Thoracic aorta (tissue), 2 donors: Measurements from ENCODE around the gene MRPS34. TPM values are rescaled to one million over a fixed set of nuclear protein-coding genes. Genes with fewer than 3 reads are reported as not detected.

Experiments used
- ATAC-seq: fragments of 150-250 bp; one replicate; pipeline ENCODE4 v1.8.0; 2017; ENCODE audit warnings: low read depth; ENCODE audit not compliant: insufficient number of reproducible peaks, low FRiP score
- DNase-seq: peaks from one replicate; pipeline ENCODE4 v3.0.0-alpha.2; 2020; ENCODE audit warnings: low spot score
- H3K27ac ChIP-seq, 2 donors: fragments of 200-600 bp; sonication (generic); 1 replicate in 1 of 2; 2 replicates in 1 of 2; pipeline ENCODE4 v1.5.1; 2016; ENCODE audit warnings: mild to moderate bottlenecking in 2 of 2, moderate library complexity in 2 of 2
- H3K27me3 ChIP-seq: fragments of 200-600 bp; sonication (generic); replicated peaks from 2 replicates; pipeline ENCODE4 v1.6.0; 2016; ENCODE audit warnings: mild to moderate bottlenecking; ENCODE audit not compliant: insufficient read depth
- H3K36me3 ChIP-seq: fragments of 200-600 bp; sonication (generic); one replicate; pipeline ENCODE4 v1.5.1; 2016
- H3K4me1 ChIP-seq, 2 donors: fragments of 200-600 bp; sonication (generic); 1 replicate in 1 of 2; 2 replicates in 1 of 2; pipeline versions ENCODE4 v1.5.1 to v1.6.0; 2016; ENCODE audit warnings: low read depth in 2 of 2, mild to moderate bottlenecking in 1 of 2; ENCODE audit not compliant: control insufficient read depth in 1 of 2
- H3K4me3 ChIP-seq: fragments of 200-600 bp; sonication (generic); 2 replicates; pipeline ENCODE4 v1.5.1; 2016; ENCODE audit warnings: mild to moderate bottlenecking
- H3K9me3 ChIP-seq: fragments of 200-600 bp; sonication (generic); 2 replicates; pipeline ENCODE4 v1.5.1; 2016
- total RNA-seq, 2 donors: library from RNA; depleted of rRNA; stranded (reverse); fragments of >200 nt; gene quantifications; one replicate each; pipeline versions ENCODE4 v1.1.0 to v1.2.3, GENCODE V29; 2016
- TF ChIP-seq, protein P1 (sequence below): fragments of 200-600 bp; sonication (generic); IDR thresholded peaks from one replicate; pipeline ENCODE4 v1.5.1; 2019; ENCODE audit warnings: antibody characterized with exemption

The MRPS34 gene
- total RNA-seq, 2 donors from 2014 or later: 36.9 to 48.3 TPM

- H3K27ac ChIP-seq: peak within 1 kb of the TSS; percentile 84 to 92
- H3K4me3 ChIP-seq: peak within 1 kb of the TSS; percentile 95
- H3K36me3 ChIP-seq: peaks cover 30% of the 10 kb centered on the region
- H3K27me3 ChIP-seq: no peaks in the 10 kb centered on the region
- H3K4me1 ChIP-seq: peaks cover 15 to 41% of the 10 kb centered on the region in 2 donors
- no peaks in the 10 kb centered on the region for H3K9me3 ChIP-seq
- ATAC-seq: no peak
- TF ChIP-seq, protein P1, sequence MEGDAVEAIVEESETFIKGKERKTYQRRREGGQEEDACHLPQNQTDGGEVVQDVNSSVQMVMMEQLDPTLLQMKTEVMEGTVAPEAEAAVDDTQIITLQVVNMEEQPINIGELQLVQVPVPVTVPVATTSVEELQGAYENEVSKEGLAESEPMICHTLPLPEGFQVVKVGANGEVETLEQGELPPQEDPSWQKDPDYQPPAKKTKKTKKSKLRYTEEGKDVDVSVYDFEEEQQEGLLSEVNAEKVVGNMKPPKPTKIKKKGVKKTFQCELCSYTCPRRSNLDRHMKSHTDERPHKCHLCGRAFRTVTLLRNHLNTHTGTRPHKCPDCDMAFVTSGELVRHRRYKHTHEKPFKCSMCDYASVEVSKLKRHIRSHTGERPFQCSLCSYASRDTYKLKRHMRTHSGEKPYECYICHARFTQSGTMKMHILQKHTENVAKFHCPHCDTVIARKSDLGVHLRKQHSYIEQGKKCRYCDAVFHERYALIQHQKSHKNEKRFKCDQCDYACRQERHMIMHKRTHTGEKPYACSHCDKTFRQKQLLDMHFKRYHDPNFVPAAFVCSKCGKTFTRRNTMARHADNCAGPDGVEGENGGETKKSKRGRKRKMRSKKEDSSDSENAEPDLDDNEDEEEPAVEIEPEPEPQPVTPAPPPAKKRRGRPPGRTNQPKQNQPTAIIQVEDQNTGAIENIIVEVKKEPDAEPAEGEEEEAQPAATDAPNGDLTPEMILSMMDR: no peak
- DNase-seq: no peak
Observed at GRCh38 chr16:1772362-1772907, 499 bp downstream of the MRPS34 start, which contains the start of gene EME2. TSS of gene EME2 (plus strand) at chr16:1772810. CDS start at chr16:1773228, 418 bp downstream.

DNA sequence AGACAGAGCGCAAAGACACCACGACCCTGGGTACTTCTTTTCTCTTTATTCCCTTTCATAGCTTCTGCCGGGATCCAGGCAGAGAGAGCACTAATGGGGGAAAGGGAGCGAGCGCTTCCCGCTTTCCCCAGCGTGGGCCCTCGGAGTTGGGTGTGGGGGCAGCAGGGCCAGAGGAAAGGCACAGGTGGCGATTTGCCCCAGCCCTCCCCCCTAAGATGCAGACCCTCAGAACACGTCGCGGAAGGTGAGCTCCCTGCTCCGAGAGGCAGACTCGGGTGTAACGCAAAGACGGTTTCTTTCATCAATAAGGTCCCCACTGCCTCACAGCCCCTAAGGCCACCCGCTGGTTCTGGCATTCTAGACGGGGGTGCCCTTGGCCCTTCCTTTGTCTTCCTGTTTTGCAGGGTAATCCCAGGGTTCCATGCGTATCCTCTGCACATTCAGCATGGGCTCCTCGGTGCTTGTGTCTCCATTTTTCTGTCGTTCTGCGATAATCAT, 1.0 kb downstream of the MRPS34 start:
- H3K36me3 ChIP-seq: peaks cover 28% of the 10 kb centered on the region
- H3K9me3 ChIP-seq: no peaks in the 10 kb centered on the region
- H3K4me3 ChIP-seq: peak overlapping the region; percentile 95
- DNase-seq: no peak
- no peaks in the 10 kb centered on the region for H3K27me3 ChIP-seq
- ATAC-seq: no peak
- TF ChIP-seq, protein P1: no peak
- peak overlapping the region; percentile 84 to 92 for H3K27ac ChIP-seq
- H3K4me1 ChIP-seq: peaks cover 15 to 41% of the 10 kb centered on the region in 2 donors

DNA sequence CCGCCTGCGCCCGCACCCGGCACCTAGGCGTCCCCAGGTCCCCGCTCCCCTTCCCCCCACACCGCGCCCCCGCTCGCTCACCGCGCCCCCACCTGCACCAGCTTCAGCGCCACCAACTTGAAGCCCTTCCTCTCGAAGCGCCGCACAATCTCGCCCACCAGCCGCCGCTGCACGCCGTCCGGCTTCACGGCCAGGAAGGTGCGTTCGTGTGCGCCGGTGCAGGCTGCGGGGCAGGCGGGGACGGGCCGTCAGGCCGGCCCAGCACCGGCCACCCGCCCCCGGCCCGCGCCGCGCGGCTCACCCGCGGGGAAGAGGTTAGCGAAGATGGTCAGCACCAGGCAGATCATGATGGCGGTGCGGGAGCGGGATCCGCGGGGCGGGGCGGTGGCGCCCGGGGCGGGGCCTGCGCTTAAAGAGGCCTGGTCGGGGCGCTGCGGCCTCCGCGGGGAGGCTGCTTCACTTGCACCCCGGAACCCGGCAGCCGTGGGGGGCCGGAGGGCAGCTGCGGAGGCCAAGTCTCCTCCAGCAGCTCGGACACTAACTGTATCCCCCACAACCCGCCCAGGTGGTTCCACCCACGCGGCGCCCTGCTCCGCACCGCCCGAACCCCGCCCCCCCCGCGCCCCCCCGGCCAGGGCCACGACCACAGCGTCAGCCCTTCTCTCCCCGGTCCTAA, 1.6 kb downstream of the MRPS34 start, which contains the start of gene NME3:
TSS of gene NME3 (minus strand) at position 356 of the 676 bp plus-strand sequence. CDS start at position 347, 9 bp downstream.
- DNase-seq (no peak), ATAC-seq (no peak)
- TF ChIP-seq, protein P1: no peak
- no peaks in the 10 kb centered on the region for H3K9me3 ChIP-seq
- H3K27ac ChIP-seq: peak within 1 kb of the TSS; percentile 84 to 92
- no peaks in the 10 kb centered on the region for H3K27me3 ChIP-seq
- H3K4me1 ChIP-seq: peaks cover 15 to 41% of the 10 kb centered on the region in 2 donors
- peaks cover 22% of the 10 kb centered on the region for H3K36me3 ChIP-seq
- H3K4me3 ChIP-seq: peak within 1 kb of the TSS; percentile 95

DNA sequence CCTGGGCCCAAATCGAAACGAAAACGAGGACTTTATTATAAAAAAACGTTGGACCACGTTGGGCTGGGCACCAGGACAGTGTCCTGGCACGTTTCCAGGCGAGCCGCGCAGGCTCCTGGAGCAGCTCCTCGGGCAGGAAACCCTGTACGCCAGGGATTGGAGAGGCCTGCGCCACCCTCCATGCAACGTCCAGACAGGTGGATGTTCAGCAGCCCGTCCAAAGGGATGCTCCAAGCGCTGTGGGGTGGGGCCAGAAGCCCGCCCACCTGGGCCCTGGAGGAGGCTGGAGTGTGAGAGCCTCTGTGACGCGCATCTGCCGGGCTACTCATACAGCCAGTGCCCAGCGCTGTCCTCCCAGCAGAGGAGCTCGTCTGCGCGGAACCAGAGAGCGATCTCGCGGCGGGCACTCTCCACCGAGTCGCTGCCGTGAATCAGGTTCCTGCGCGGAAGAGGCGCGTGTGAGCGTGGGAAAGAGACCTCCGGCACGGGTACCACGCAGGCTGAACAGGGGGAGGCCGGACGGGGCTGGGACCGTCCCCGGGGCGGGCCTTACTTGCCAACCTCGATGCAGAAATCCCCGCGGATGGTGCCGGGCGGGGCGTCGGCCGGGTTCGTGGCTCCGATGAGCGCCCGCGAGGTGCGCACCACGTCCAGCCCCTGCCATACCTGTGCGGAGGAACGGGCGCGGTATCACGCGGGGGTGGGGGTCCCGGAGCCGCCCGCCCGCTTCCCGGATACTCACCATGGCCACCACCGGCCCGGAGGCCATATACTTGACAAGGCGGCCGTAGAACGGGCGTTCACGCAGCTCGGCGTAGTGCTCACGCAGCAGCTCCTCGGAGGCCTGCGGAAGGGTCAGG, 2.4 kb downstream of the MRPS34 start:
- Histone ChIP-seq H3K4me1 (peaks cover 15 to 41% of the 10 kb centered on the region in 2 donors), H3K9me3 (no peaks in the 10 kb centered on the region), H3K27ac (peak overlapping the region; percentile 84 to 92), H3K36me3 (peaks cover 24% of the 10 kb centered on the region), H3K27me3 (no peaks in the 10 kb centered on the region), H3K4me3 (peak overlapping the region; percentile 95)
- peak; percentile 6 for ATAC-seq
- TF ChIP-seq, protein P1: no peak
- DNase-seq: no peak
